ENCODE data around the gene GDPD4. TPM values are rescaled to one million over a fixed set of nuclear protein-coding genes. Genes with fewer than 3 reads are reported as not detected.
"Not testable (repeated sequence)": the region's sequence is repeated elsewhere in the genome, so short reads cannot be mapped to it uniquely, and the experiment has no call there.

The GDPD4 gene
- total RNA-seq, 4 donors from 2014 or later = not detected

DNA sequence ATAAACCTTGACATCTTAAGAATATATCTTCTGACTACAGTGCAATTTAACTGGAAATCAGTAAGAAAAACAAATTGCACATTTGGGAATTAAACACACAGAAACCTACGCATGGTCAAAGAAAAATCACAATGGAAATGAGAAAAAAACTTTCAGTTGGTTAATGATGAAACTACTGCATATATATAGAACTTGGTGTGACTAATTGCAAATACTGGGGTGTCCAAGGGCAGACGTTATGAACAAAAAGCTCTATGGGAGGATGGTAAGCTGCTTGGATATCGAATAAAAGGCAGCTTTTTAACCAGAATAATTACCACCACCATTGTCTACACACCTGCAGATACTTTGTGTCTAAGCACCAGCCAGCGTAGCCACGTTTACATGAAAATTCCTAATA, 791 bp downstream of the GDPD4 start:
- TF ChIP-seq POLR2A (IDR thresholded peaks at IDR 0.05) = no peak
- TF ChIP-seq, protein P1, sequence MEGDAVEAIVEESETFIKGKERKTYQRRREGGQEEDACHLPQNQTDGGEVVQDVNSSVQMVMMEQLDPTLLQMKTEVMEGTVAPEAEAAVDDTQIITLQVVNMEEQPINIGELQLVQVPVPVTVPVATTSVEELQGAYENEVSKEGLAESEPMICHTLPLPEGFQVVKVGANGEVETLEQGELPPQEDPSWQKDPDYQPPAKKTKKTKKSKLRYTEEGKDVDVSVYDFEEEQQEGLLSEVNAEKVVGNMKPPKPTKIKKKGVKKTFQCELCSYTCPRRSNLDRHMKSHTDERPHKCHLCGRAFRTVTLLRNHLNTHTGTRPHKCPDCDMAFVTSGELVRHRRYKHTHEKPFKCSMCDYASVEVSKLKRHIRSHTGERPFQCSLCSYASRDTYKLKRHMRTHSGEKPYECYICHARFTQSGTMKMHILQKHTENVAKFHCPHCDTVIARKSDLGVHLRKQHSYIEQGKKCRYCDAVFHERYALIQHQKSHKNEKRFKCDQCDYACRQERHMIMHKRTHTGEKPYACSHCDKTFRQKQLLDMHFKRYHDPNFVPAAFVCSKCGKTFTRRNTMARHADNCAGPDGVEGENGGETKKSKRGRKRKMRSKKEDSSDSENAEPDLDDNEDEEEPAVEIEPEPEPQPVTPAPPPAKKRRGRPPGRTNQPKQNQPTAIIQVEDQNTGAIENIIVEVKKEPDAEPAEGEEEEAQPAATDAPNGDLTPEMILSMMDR (IDR thresholded peaks at IDR 0.05) = no peak
- Histone ChIP-seq H3K27ac (peak overlapping the region in 1 of 4 donors; percentile 76), H3K4me3 (no peak overlapping the region), H3K9me3 (no peaks in the 10 kb centered on the region), H3K4me1 (peaks cover 0 to 13% (median 5%) of the 10 kb centered on the region in 3 donors), H3K27me3 (no peaks in the 10 kb centered on the region), H3K36me3 (no peaks in the 10 kb centered on the region)
- no peak for DNase-seq
- WGBS, 2 donors = 53 to 62% methylated on average over 5 of the region's 5 CpGs
- intact Hi-C loops (cut with DNase I) = no loop called here

DNA sequence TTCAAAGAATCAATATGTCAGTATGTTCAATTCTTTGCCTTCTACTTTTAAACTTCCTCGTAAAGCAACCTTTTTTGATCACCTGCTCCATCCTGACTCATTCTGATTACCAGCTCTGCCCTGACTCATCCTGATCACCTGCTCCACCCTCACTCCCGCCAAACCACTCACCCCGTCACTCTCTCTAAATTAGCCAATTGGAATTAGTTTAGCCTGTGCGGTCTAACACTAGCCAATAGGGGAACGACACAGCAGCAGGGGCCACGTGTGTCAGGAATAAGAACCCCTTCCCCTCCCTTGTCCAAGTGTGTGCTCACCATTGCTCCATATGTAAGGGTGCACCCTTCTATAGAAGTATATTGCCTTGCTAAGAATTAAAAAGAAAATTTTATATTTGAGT, 1.5 kb downstream of the GDPD4 start:
- H3K36me3 ChIP-seq; H3K9me3 ChIP-seq; H3K27me3 ChIP-seq; H3K4me3 ChIP-seq; intact Hi-C loops (cut with DNase I); DNase-seq: not testable (repeated sequence)
- peak overlapping the region; percentile 28 to 76 (median 64) for H3K27ac ChIP-seq
- WGBS, 2 donors = 33 to 58% methylated on average over 6 of the region's 6 CpGs
- H3K4me1 ChIP-seq = peaks cover 0 to 13% (median 5%) of the 10 kb centered on the region in 3 donors

- H3K27ac ChIP-seq = peak overlapping the region; percentile 28 to 76 (median 64)
- H3K27me3 ChIP-seq = no peaks in the 10 kb centered on the region
- no peaks in the 10 kb centered on the region for H3K9me3 ChIP-seq
- peaks cover 0 to 13% (median 5%) of the 10 kb centered on the region in 3 donors for H3K4me1 ChIP-seq
- no peak overlapping the region for H3K4me3 ChIP-seq
- intact Hi-C loops (cut with DNase I) = no loop called here
- H3K36me3 ChIP-seq = no peaks in the 10 kb centered on the region
- DNase-seq = no peak
- WGBS, 2 donors = 45 to 57% methylated on average over 1 to 2 of the region's 2 CpGs
- TF ChIP-seq, protein P1 (IDR thresholded peaks at IDR 0.05) = no peak
- TF ChIP-seq POLR2A (IDR thresholded peaks at IDR 0.05) = no peak
Observed at GRCh38 chr11:77299528-77299993, 1.9 kb downstream of the GDPD4 start.

- no peaks in the 10 kb centered on the region for H3K9me3 ChIP-seq
- WGBS, 2 donors = 69 to 83% methylated on average over 3 of the region's 3 CpGs
- no peak for DNase-seq
- intact Hi-C loops (cut with DNase I) = no loop called here
- no peak overlapping the region for H3K27ac ChIP-seq
- TF ChIP-seq POLR2A (IDR thresholded peaks at IDR 0.05) = no peak
- TF ChIP-seq, protein P1 (IDR thresholded peaks at IDR 0.05) = no peak
- H3K36me3 ChIP-seq = no peaks in the 10 kb centered on the region
- H3K4me3 ChIP-seq = no peak overlapping the region
- H3K27me3 ChIP-seq = peaks cover 0 to 5% (median 0%) of the 10 kb centered on the region in 4 donors
- H3K4me1 ChIP-seq = peaks cover 0 to 4% (median 3%) of the 10 kb centered on the region in 3 donors
Observed at GRCh38 chr11:77294040-77294439, 7.4 kb downstream of the GDPD4 start.

GRCh38 chr11:77289737-77290136, 11.7 kb downstream of the GDPD4 start:
- Histone ChIP-seq H3K4me1 (no peaks in the 10 kb centered on the region), H3K4me3 (no peak overlapping the region), H3K27ac (no peak overlapping the region), H3K9me3 (no peaks in the 10 kb centered on the region), H3K27me3 (peaks cover 0 to 14% (median 0%) of the 10 kb centered on the region in 4 donors), H3K36me3 (no peaks in the 10 kb centered on the region)
- no peak for TF ChIP-seq POLR2A (IDR thresholded peaks at IDR 0.05)
- TF ChIP-seq, protein P1 (IDR thresholded peaks at IDR 0.05) = no peak
- 70 to 76% methylated on average over 4 of the region's 4 CpGs for WGBS, 2 donors
- no peak for DNase-seq
- intact Hi-C loops (cut with DNase I) = no loop called here

Data from esophagus squamous epithelium (tissue), 5 donors.